Measurements from ENCODE around the gene STK38L.
"Not testable (repeated sequence)": the region's sequence is repeated elsewhere in the genome, so short reads cannot be mapped to it uniquely, and the experiment has no call there.

STK38L gene

GRCh38 chr12:27229367-27229766 is 14.7 kb upstream of the STK38L start:
- no peak for DNase-seq

- DNase-seq: not testable (repeated sequence)
Measured at GRCh38 chr12:27231374-27231773, 12.7 kb upstream of the STK38L start.

DNA sequence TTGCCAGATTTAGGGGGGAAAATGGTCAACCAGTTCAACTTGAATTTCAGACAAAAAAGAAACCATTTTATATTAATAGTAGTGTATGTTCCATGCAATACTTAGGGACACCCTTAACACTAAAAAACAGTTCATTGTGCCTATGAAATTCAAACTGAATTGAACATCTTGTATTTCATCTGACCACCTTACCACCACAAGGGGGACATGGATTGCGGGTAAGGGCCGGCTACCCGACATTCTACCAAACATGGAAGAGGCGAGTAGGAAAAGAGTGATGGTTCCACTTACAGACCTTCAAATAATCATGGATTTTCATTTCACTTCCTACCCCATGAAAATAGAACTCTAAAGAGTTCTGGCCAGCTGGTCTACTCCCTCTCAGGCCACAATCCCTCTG is 10.3 kb upstream of the STK38L start:
- no peak for DNase-seq

DNA sequence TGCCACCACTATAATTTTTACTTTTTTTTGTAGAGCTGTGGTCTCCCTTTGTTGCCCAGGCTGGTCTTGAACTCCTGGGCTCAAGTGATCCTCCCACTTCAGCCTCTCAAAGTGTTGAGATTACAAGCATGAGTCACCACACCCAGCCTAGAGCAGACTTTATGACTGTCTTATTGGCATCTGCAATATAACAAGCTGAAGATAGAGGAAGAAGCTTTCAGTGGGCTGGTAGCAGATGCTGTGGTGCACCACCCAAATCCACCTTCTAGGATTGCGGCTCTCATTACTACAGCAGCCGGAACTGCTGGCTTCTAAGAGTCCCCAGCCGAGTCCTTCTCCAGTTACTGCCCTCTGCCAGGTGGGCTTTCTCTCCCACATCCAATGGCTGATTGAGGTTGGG is 7.6 kb upstream of the STK38L start:
- no peak for DNase-seq

GRCh38 chr12:27237790-27238771 is 6.0 kb upstream of the STK38L start:
- no peak for DNase-seq

- no peak for DNase-seq
Measured at GRCh38 chr12:27243006-27243405, 1.1 kb upstream of the STK38L start.

DNA sequence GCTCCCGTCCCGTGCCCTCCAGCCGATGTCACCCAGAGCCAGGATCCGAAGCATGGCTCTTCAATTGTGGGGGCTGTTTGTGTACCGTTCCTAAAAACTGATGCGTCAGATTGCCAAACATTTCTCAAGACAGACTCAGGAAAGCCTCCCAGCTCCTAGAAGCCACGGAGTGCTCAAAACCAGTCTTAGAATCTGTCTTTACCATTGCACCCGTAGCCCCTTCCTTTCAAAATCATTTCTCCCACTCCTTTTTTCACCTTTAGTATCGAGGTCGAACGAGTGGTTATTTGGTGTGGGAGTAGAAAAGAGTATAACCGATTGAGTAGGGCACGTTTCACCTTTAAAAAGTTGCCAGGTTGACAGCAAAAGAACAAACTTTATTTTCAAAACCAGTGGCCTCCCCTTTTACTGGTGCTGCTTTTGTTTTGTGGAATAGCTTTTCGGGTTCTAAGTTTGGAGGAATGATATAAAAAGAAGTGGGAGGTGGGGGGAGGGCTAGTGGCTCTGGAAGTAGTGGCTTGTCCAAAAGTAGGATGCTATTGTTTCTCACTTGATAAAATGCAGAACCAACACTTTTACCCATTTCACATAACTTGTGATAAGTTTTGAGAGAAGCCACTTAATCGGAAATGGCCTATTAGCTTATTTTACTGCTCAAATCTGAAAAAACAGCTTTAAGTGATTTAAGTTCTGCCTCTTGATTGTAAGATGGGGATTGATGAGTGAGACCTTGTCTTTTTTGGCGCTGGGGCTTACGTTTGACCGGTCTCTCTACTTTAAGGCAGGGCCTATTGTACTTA is 803 bp downstream of the STK38L start:
- DNase-seq: no peak

DNA sequence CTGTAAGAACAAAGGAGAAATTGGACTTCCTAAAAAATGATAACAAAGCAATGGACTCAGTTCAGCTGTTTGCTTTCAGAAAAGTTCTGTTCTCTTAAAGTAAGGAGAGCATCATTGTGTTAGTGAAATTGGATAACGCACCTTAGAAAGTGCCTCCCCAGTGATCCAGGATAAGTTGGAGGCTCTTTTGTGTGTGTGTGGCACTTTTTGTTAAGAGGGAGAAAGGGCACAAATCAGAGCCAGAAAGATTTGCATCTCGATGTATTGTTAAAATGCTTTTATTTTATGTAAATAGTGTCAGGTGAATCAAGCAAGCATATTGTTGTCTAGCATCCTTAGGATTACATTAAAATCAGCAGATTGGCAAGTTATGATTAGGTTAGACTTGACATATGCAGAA is 2.1 kb downstream of the STK38L start:
- no peak for DNase-seq

- no peak for DNase-seq
Measured at GRCh38 chr12:27246774-27247173, 2.7 kb downstream of the STK38L start.

GRCh38 chr12:27252934-27253333 is 8.8 kb downstream of the STK38L start:
- no peak for DNase-seq

DNA sequence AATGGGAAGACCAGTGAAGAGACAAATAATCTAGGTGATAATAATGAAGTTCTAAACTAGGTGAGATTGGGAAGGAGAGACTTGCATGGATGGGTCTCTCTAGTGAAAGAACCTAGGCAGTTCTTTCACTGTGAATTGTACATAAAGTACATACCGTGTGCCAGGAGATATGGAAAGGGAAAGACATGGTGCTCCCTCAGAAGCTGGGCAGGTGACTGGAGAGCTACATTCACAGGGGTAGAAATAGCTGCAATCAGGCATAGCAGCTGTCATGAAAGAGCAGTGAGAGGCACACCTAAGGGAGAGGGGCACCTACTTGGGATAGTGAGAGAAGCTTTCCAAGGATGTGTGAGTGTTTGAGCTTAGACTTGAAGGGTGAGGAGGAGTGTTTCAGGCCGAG is 9.3 kb downstream of the STK38L start:
- no peak for DNase-seq

DNA sequence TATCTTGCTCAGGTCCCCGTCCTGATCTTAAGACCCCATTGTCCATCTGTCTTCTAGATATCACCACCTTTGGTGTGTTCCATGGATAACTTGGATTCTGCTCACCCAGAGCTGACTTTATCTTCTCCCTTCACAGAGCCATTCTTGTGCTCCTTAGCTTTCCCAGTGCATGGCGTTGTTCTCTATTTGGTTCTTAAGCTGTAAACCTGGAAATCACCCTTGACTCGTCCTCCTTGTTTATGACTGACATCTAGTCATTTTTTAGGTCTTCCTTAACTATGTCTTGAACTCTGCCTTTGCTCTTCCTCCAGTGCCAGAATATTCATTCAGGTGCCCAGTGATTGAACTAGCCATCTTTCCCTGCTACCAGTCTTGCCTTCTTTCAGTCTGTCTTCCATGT is 11.7 kb downstream of the STK38L start:
- DNase-seq: no peak

GRCh38 chr12:27257104-27257843 is 13.2 kb downstream of the STK38L start:
- no peak for DNase-seq

DNA sequence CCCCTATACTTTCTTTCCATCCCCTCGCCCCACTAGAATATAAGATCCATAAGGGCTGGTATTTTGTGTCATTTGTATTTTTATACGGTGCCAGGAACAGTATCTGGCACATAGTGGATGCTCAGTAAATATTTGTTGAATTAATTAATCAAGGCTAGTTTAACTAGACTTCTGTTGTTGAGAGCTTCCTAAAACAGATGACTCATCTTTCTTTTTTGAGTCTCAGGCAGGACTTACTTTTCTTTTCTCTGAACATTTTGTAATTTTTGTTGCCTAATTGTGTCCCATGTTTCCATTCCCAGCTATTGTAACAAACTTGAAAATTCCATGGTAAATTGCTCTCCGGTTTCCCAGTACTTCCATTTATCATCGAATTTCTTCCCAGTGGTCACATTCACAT is 16.7 kb downstream of the STK38L start:
- DNase-seq: no peak

- no peak for DNase-seq
Measured at GRCh38 chr12:27261866-27262265, 17.8 kb downstream of the STK38L start.

DNA sequence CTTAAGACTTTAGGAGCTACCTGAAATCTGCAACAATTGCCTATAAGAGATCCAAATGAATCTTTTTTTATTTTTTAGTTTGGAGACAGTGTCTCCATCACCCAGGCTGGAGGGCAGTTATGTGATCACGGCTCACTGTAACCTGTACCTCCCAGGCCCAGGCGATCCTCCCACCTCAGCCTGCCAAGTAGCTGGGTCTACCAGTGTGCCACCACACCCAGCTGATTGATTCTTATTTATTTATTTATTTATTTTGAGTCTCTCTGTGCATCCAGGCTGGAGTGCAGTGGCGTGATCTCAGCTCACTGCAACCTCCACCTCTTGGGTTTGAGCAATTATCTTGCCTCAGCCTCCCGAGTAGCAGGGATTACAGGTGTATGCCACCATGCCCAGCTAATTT is 26.1 kb downstream of the STK38L start:
- DNase-seq: no peak

DNA sequence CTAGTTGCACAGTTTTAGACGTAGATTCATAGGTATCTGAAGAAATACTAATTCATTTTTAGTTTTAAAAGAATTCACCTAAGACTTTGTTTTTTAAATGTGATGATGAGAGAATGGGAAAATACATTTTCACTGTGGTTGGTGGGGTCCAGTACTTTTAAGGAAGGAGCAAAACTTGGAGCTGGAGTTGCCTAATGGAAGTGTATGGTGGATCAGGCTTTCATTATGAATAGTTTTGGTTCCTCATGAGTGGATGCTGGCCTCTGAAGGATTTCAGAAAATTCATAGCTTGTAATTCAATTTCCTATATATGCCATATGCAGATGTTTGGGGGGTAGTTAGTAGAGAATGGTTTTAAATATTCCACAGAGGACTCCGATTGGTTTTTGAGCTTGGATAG is 27.1 kb downstream of the STK38L start:
- no peak for DNase-seq

DNA sequence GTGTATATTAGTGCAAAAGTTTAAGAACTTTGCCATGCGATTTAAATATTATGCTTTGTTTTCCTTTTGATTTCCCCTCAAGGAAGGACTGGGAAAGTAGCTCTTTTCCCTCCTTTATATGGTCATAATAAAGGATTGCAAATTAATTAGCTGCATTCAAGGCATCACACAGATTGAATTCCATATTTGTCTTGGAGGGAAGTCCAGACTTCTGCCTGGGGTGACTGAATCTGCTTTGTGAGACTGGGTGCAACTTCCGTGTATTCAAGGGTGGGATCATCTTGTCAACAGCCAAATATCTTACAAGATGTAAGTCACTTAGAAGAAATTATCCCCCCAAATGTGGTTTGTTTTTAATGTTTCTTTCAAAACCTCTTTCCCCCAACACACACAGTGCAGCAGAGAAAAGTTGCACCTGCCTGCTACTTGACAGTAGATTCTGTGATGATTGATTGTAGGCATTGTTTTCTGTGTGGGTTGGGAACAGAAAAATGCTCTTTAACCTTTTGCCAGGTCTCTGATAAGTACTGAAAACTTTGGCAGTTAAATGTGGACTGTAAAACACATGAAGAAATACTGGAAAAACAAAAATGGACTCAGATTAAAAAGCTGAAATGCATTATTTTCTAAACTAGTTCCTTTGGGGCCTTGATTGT is 28.4 kb downstream of the STK38L start:
- peak; percentile 38 for DNase-seq

DNA sequence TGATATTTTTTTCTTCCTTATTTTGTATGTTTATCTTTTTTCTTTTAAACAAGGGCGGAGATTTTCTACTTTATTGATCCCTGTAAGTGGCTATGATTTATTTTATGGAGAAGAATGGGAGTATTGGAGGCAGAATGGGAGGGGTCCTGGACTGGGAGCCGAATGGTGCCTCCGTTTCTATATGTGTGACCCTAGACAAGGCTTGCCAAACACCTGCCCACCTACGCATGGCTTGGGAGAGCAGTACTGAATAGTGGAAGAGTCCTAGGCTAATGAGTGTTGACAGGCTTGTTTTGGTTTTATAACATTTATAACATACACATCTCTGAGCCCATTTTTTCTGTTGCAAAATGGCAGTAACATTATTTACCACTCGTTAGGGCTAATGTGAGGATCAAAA is 29.0 kb downstream of the STK38L start:
- DNase-seq: no peak

GRCh38 chr12:27274706-27275105 is 30.6 kb downstream of the STK38L start:
- DNase-seq: no peak

- no peak for DNase-seq
Measured at GRCh38 chr12:27276275-27276674, 32.2 kb downstream of the STK38L start.

- DNase-seq: no peak
Measured at GRCh38 chr12:27277846-27278260, 33.8 kb downstream of the STK38L start.

GRCh38 chr12:27279826-27280225 is 35.7 kb downstream of the STK38L start:
- no peak for DNase-seq

Measured in DMS79 (cell line).